Measurements from ENCODE around the gene PAX5. TPM values are rescaled to one million over a fixed set of nuclear protein-coding genes. Genes with fewer than 3 reads are reported as not detected.

PAX5 gene
- total and polyA plus RNA-seq, 2 donors (not counting 1 experiment from before 2014, with no cell fraction given): 196 to 275 TPM

DNA sequence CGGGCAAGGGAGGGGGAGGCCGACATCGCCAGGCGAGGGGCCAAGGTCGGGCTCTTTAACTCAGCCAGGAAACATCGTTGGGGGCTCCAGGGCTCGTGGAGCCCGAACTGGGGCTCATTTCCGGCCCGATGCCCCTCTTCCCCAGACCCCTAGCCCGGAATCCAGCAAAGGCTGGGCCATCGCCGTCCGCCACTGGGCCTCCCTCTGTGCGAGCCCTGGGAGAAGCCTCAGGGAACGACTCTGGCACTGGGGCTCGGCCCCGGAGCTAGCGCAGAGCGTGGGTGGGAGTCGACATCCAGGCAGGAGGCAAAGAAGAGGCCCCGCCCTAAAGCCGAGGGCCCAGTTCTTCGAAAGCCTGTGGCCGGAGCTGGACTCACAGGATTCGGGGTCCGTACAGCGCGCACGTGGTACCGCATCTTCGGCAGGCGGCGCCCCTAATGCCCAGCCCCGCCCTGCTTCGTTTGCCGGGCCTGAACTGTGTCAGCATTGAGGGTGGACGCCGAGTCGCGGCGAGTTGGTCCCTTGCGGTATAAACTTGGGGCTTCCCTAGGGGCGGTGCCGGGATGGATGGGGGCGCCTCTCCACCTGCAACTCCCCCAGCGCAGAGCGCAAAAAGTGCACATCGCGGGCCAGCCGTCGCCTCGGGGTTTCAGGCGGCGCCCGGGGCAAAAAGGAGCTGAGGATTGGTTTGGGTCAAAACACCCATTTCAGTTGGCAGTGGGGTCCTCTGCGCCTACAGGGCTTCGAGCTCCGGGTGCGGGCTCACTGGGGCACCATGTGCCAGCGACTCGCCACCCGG is 3.6 kb upstream of the PAX5 start:
- TF ChIP-seq EZH2 (IDR thresholded peaks at IDR 0.05; ENCODE audit: borderline replicate concordance, insufficient read depth, low read depth, low read length, poor library complexity, severe bottlenecking): no peak
- TF ChIP-seq, protein P1, sequence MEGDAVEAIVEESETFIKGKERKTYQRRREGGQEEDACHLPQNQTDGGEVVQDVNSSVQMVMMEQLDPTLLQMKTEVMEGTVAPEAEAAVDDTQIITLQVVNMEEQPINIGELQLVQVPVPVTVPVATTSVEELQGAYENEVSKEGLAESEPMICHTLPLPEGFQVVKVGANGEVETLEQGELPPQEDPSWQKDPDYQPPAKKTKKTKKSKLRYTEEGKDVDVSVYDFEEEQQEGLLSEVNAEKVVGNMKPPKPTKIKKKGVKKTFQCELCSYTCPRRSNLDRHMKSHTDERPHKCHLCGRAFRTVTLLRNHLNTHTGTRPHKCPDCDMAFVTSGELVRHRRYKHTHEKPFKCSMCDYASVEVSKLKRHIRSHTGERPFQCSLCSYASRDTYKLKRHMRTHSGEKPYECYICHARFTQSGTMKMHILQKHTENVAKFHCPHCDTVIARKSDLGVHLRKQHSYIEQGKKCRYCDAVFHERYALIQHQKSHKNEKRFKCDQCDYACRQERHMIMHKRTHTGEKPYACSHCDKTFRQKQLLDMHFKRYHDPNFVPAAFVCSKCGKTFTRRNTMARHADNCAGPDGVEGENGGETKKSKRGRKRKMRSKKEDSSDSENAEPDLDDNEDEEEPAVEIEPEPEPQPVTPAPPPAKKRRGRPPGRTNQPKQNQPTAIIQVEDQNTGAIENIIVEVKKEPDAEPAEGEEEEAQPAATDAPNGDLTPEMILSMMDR (IDR thresholded peaks at IDR 0.05): no peak
- H3K4me1 Mint-ChIP-seq: peaks cover 55% of the 10 kb centered on the region
- peak overlapping the region; percentile 83 for H2AFZ ChIP-seq (ENCODE audit: insufficient read depth, low read depth, low read length, poor library complexity, severe bottlenecking)
- H4K20me1 ChIP-seq (ENCODE audit: control insufficient read depth, insufficient read depth, low read length, poor library complexity, severe bottlenecking): no peaks in the 10 kb centered on the region
- no peaks in the 10 kb centered on the region for H3K9me3 Mint-ChIP-seq (ENCODE audit: insufficient read depth)
- H3K4me2 ChIP-seq (replicated peaks; ENCODE audit: low read depth, low read length, poor library complexity, severe bottlenecking): peak overlapping the region; percentile 88
- H3K79me2 ChIP-seq (ENCODE audit: control insufficient read depth, insufficient read depth, low read length): peaks cover 68% of the 10 kb centered on the region
- H3K27ac ChIP-seq (ENCODE audit: low read length in 2 of 2): peak overlapping the region; percentile 98 to 100
- H3K27ac Mint-ChIP-seq: peak overlapping the region; percentile 96
- ChIA-PET CTCF (interaction anchor here (0.6 to 5.0 kb wide), 31 partner anchors 8 to 333 kb away, joined by 3 to 81 read pairs (median 4); partner anchors contain the start of gene ZCCHC7), POLR2A (interaction anchor here (0.5 to 5.0 kb wide), 20 partner anchors 8 to 333 kb away, joined by 3 to 59 read pairs (median 6); partner anchors contain the start of gene ZCCHC7)
- no peak for ATAC-seq (ENCODE audit: low read depth)
- peaks cover 39 to 57% of the 10 kb centered on the region in 2 donors for H3K4me1 ChIP-seq (ENCODE audit: control insufficient read depth in 2 of 2, insufficient read depth in 2 of 2, low read length in 2 of 2)
- peaks cover 0 to 4% (median 0%) of the 10 kb centered on the region in 3 donors for H3K9me3 ChIP-seq (ENCODE audit: control extremely low read depth in 1 of 3, control insufficient read depth in 2 of 3, insufficient read depth in 1 of 3, low read length in 2 of 3)
- peak; percentile 77 for DNase-seq
- no peaks in the 10 kb centered on the region for H3K27me3 ChIP-seq (replicated peaks in 1 of 4; ENCODE audit: control extremely low read depth in 1 of 4, control insufficient read depth in 3 of 4, insufficient read depth in 4 of 4, low read length in 3 of 4)
- intact Hi-C loops (cut with micrococcal nuclease): loop anchor here (1.0 to 5.0 kb wide), 2 partner anchors 42 to 110 kb away; no protein-coding TSS in a partner anchor
- H3K4me3 Mint-ChIP-seq: peak overlapping the region; percentile 89
- peak overlapping the region; percentile 98 for H3K9ac ChIP-seq (ENCODE audit: low read length)
- no peaks in the 10 kb centered on the region for H3K36me3 ChIP-seq (replicated peaks in 1 of 2; ENCODE audit: control extremely low read depth in 1 of 2, control insufficient read depth in 1 of 2, extremely low read depth in 1 of 2, insufficient read depth in 2 of 2, low read length in 1 of 2)
- H3K4me3 ChIP-seq (ENCODE audit: control extremely low read depth in 1 of 5, extremely low read depth in 1 of 5, insufficient read depth in 1 of 5, low read depth in 2 of 5, low read length in 4 of 5): peak overlapping the region in 4 of 5 experiments; percentile 76 to 95 (median 90)
- H3K27me3 Mint-ChIP-seq: no peaks in the 10 kb centered on the region
- WGBS (ENCODE audit: insufficient coverage): 4% methylated on average over 60 of the region's 63 CpGs

Measured in B cell (primary cell).